ENCODE measurements around the gene HMX3. TPM values are rescaled to one million over a fixed set of nuclear protein-coding genes. Genes with fewer than 3 reads are reported as not detected.

HMX3 gene
- total and polyA plus RNA-seq, 9 donors: 0.23 TPM; not detected in 8

DNA sequence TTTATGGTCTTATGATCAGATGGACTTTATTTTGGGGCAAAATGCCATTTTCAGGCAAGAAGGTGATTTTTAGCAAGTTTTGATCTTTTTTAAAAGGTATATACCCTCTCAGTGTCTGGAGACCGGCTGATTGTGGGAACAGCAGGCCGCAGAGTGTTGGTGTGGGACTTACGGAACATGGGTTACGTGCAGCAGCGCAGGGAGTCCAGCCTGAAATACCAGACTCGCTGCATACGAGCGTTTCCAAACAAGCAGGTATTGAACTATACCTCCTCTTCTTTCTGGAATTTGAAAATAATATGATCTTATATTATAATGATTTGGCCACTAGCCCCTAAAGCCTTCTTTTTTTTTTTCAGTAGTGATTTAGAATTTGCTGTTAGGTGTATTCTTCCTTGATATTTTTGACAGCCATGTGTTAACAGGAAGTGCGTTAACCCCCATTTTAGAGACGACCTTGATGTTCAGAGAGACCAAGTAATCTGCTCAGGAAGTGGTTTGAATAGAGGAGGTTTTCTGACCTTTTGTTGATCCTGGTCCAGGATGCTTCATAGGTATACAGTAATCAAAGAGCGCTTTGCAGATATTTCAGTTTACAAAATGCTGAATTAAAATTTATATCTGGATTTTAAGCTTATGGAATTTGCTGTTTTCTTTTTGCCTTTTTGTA lies 24.7 kb downstream of the HMX3 start:
- no peaks in the 10 kb centered on the region for H3K36me3 ChIP-seq
- no peak for DNase-seq
- H3K27ac ChIP-seq: no peak overlapping the region
- no peak overlapping the region for H3K4me3 ChIP-seq
- intact Hi-C loops (cut with DNase I): no loop called here
- TF ChIP-seq, protein P1, sequence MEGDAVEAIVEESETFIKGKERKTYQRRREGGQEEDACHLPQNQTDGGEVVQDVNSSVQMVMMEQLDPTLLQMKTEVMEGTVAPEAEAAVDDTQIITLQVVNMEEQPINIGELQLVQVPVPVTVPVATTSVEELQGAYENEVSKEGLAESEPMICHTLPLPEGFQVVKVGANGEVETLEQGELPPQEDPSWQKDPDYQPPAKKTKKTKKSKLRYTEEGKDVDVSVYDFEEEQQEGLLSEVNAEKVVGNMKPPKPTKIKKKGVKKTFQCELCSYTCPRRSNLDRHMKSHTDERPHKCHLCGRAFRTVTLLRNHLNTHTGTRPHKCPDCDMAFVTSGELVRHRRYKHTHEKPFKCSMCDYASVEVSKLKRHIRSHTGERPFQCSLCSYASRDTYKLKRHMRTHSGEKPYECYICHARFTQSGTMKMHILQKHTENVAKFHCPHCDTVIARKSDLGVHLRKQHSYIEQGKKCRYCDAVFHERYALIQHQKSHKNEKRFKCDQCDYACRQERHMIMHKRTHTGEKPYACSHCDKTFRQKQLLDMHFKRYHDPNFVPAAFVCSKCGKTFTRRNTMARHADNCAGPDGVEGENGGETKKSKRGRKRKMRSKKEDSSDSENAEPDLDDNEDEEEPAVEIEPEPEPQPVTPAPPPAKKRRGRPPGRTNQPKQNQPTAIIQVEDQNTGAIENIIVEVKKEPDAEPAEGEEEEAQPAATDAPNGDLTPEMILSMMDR (IDR thresholded peaks at IDR 0.05): no peak
- no peak for TF ChIP-seq EP300 (IDR thresholded peaks at IDR 0.05)
- TF ChIP-seq POLR2A (IDR thresholded peaks at IDR 0.05): no peak
- no peaks in the 10 kb centered on the region for H3K4me1 ChIP-seq (ENCODE audit: insufficient read depth)
- no peaks in the 10 kb centered on the region for H3K9me3 ChIP-seq
- WGBS, 3 donors: 87 to 90% (median 88%) methylated on average over 11 of the region's 11 CpGs
- H3K27me3 ChIP-seq: no peaks in the 10 kb centered on the region

GRCh38 chr10:123164319-123164718 lies 28.5 kb downstream of the HMX3 start:
- TF ChIP-seq EP300 (IDR thresholded peaks at IDR 0.05) (no peak), POLR2A (IDR thresholded peaks at IDR 0.05) (no peak)
- TF ChIP-seq, protein P1 (IDR thresholded peaks at IDR 0.05): no peak
- no peaks in the 10 kb centered on the region for H3K9me3 ChIP-seq
- no peaks in the 10 kb centered on the region for H3K4me1 ChIP-seq (ENCODE audit: insufficient read depth)
- intact Hi-C loops (cut with DNase I): no loop called here
- no peaks in the 10 kb centered on the region for H3K36me3 ChIP-seq
- H3K27ac ChIP-seq: no peak overlapping the region
- H3K4me3 ChIP-seq: no peak overlapping the region
- no peaks in the 10 kb centered on the region for H3K27me3 ChIP-seq
- DNase-seq: no peak
- 32 to 66% (median 47%) methylated on average over 2 of the region's 2 CpGs for WGBS, 3 donors

DNA sequence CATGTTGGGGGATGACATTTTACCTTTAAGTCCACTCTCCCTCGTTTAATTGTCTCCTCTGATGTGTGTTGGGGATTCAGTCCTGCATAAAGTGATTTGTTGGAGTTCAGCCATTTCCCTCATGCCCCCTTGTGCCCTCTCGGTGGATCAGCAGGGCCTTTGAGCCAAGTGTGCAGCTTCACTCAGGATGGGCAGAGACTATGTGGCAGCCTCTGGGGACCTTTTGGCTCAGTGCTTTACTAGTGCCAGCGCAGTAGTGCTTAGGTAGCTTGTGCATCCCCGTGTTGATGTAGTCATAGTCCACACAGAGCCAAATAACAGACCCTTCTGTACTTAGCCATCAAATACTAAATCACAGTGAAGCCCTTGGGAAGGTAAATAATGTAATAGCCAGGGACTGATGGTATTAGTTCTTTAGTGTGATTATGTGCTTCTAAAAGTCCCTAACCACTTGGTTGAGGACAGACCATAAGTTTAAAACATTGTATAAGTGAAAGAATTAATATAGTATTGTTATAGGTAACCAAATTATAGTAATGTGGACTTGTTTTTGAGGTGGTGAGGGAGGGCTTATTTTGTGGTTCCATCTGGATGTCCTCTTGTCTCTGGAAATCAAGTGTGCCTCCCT lies 29.8 kb downstream of the HMX3 start:
- Histone ChIP-seq H3K4me3 (no peak overlapping the region), H3K36me3 (no peaks in the 10 kb centered on the region), H3K9me3 (no peaks in the 10 kb centered on the region), H3K4me1 (ENCODE audit: insufficient read depth) (no peaks in the 10 kb centered on the region), H3K27ac (no peak overlapping the region), H3K27me3 (no peaks in the 10 kb centered on the region)
- TF ChIP-seq, protein P1 (IDR thresholded peaks at IDR 0.05): no peak
- TF ChIP-seq EP300 (IDR thresholded peaks at IDR 0.05): no peak
- TF ChIP-seq POLR2A (IDR thresholded peaks at IDR 0.05): no peak
- intact Hi-C loops (cut with DNase I): no loop called here
- DNase-seq: no peak
- 73 to 83% (median 79%) methylated on average over 4 of the region's 4 CpGs for WGBS, 3 donors

DNA sequence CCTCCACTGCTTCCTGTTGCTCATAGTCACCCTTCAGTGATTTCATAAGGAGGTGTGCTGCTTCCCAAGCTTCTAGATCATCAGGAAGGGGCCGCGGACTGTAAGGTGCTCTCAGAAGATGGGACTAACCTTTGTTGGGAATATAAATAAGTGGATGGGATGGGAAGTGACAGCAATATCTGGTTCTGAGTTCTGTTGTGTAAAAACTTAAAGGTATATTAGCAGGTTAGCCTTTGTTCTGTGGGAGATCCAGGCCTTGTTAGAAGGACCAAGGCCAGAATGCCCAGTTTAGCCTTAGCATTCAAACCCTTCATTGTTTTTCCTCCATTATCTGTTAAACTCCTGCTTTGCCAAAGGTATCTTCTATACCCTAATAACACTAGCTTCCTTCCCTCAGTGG lies 30.8 kb downstream of the HMX3 start:
- DNase-seq: no peak
- WGBS, 3 donors: 89 to 99% (median 97%) methylated on average over 2 of the region's 2 CpGs
- H3K36me3 ChIP-seq: no peaks in the 10 kb centered on the region
- H3K27ac ChIP-seq: no peak overlapping the region
- H3K9me3 ChIP-seq: no peaks in the 10 kb centered on the region
- no peaks in the 10 kb centered on the region for H3K4me1 ChIP-seq (ENCODE audit: insufficient read depth)
- intact Hi-C loops (cut with DNase I): no loop called here
- no peaks in the 10 kb centered on the region for H3K27me3 ChIP-seq
- TF ChIP-seq, protein P1 (IDR thresholded peaks at IDR 0.05): no peak
- TF ChIP-seq EP300 (IDR thresholded peaks at IDR 0.05): no peak
- no peak for TF ChIP-seq POLR2A (IDR thresholded peaks at IDR 0.05)
- no peak overlapping the region for H3K4me3 ChIP-seq

Data from ovary (tissue), 9 donors.